MM.1S (cell line): ENCODE results near the gene FGF14.
"Not testable (repeated sequence)": the region's sequence is repeated elsewhere in the genome, so short reads cannot be mapped to it uniquely, and the experiment has no call there.

Experiments
- DNase-seq: peaks from one replicate; pipeline ENCODE4 v3.0.0-alpha.2; 2015
- H2AFZ ChIP-seq: fragments of 300-600 bp; sonication (generic); 2 replicates; pipeline ENCODE4 v1.6.0; 2016; ENCODE audit warnings: antibody characterized with exemption, low read length
- H3F3A ChIP-seq: fragments of 300-600 bp; sonication (generic); 2 replicates; pipeline ENCODE4 v1.6.1; 2016; ENCODE audit warnings: mild to moderate bottlenecking, antibody characterized with exemption, low read length, moderate library complexity, mixed read lengths; ENCODE audit not compliant: insufficient read depth
- H3K27ac ChIP-seq: fragments of 300-600 bp; sonication (generic); 2 replicates; pipeline ENCODE4 v1.5.1; 2016; ENCODE audit warnings: mild to moderate bottlenecking, low read length
- H3K27me3 ChIP-seq: fragments of 300-600 bp; sonication (generic); replicated peaks from 2 replicates; pipeline ENCODE4 v1.6.0; 2016; ENCODE audit warnings: low read length; ENCODE audit not compliant: insufficient read depth
- H3K36me3 ChIP-seq: fragments of 300-600 bp; sonication (generic); replicated peaks from 2 replicates; pipeline ENCODE4 v1.6.1; 2016; ENCODE audit warnings: mild to moderate bottlenecking, low read length, mixed read lengths; ENCODE audit not compliant: insufficient read depth
- H3K4me1 ChIP-seq: fragments of 300-600 bp; sonication (generic); 2 replicates; pipeline ENCODE4 v1.6.1; 2016; ENCODE audit warnings: low read length, mixed read lengths
- H3K4me2 ChIP-seq: fragments of 300-600 bp; sonication (generic); 2 replicates; pipeline ENCODE4 v1.6.0; 2016; ENCODE audit warnings: low read depth, low read length
- H3K4me3 ChIP-seq: fragments of 300-600 bp; sonication (generic); 2 replicates; pipeline ENCODE4 v1.5.1; 2016; ENCODE audit warnings: low read length, mixed read lengths
- H3K79me2 ChIP-seq: fragments of 300-600 bp; sonication (generic); 2 replicates; pipeline ENCODE4 v1.6.1; 2016; ENCODE audit warnings: mixed run types, low read length, mixed read lengths
- H3K9ac ChIP-seq: fragments of 300-600 bp; sonication (generic); 2 replicates; pipeline ENCODE4 v1.6.1; 2016; ENCODE audit warnings: low read length, mixed read lengths
- H3K9me2 ChIP-seq: fragments of 300-600 bp; sonication (generic); replicated peaks from 2 replicates; pipeline ENCODE4 v1.6.1; 2016; ENCODE audit warnings: mild to moderate bottlenecking, low read length, mixed read lengths; ENCODE audit not compliant: insufficient read depth
- H3K9me3 ChIP-seq: fragments of 300-600 bp; sonication (generic); replicated peaks from 2 replicates; pipeline ENCODE4 v1.6.1; 2016; ENCODE audit warnings: mild to moderate bottlenecking, low read length, mixed read lengths; ENCODE audit not compliant: insufficient read depth
- H4K20me1 ChIP-seq: fragments of 300-600 bp; sonication (generic); 2 replicates; pipeline ENCODE4 v1.6.1; 2016; ENCODE audit warnings: mild to moderate bottlenecking, low read length, moderate library complexity, mixed read lengths; ENCODE audit not compliant: insufficient read depth
- CTCF ChIP-seq: fragments of 300-600 bp; sonication (generic); IDR thresholded peaks from 2 replicates; pipeline ENCODE4 v1.5.1; 2016; ENCODE audit warnings: antibody characterized with exemption, low read length, mixed read lengths
- EZH2 ChIP-seq: fragments of 300-600 bp; sonication (generic); optimal IDR thresholded peaks from 2 replicates; pipeline ENCODE3; 2017; ENCODE audit warnings: low read depth, mild to moderate bottlenecking, antibody characterized with exemption, low read length, mixed read lengths
- EZH2phosphoT487 ChIP-seq: fragments of 300-600 bp; sonication (generic); IDR thresholded peaks from 2 replicates; pipeline ENCODE4 v1.6.1; 2018; ENCODE audit warnings: antibody characterized with exemption, low read length

FGF14 gene

GRCh38 chr13:102103469-102103868 lies 298.4 kb downstream of the FGF14 start:
- H2AFZ ChIP-seq = no peak overlapping the region
- no peak overlapping the region for H3K4me3 ChIP-seq
- H4K20me1 ChIP-seq = no peaks in the 10 kb centered on the region
- no peaks in the 10 kb centered on the region for H3K9me3 ChIP-seq
- no peaks in the 10 kb centered on the region for H3F3A ChIP-seq
- no peaks in the 10 kb centered on the region for H3K9me2 ChIP-seq
- TF ChIP-seq CTCF = no peak
- no peak for TF ChIP-seq EZH2phosphoT487
- TF ChIP-seq EZH2 = no peak
- no peak overlapping the region for H3K27ac ChIP-seq
- H3K79me2 ChIP-seq = no peaks in the 10 kb centered on the region
- no peaks in the 10 kb centered on the region for H3K4me1 ChIP-seq
- H3K36me3 ChIP-seq = no peaks in the 10 kb centered on the region
- no peaks in the 10 kb centered on the region for H3K27me3 ChIP-seq
- no peak for DNase-seq
- no peak overlapping the region for H3K4me2 ChIP-seq
- no peak overlapping the region for H3K9ac ChIP-seq

DNA sequence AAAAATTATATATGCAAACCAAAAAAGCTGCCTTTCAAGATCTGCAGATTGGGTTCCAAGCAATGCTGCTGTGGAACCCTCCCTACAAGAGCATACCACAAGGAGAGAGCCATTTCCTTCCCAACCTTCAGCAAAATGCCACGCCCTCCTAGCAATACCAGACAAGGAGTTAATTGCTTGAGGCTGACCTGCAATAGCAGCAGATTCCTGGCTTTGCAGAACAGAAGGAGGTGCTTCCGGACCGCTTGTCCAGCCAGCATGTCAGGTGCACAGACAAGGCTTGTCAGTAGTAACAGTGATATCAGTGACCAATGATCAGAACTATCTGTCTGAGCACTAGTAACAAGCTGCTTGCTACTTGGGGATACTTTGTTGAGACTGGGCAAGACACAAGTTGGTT lies 301.6 kb downstream of the FGF14 start:
- no peak for DNase-seq
- Histone ChIP-seq H3K9me3 (no peaks in the 10 kb centered on the region), H3F3A (no peaks in the 10 kb centered on the region), H3K9ac (no peak overlapping the region), H2AFZ (no peak overlapping the region), H3K27me3 (no peaks in the 10 kb centered on the region), H3K27ac (no peak overlapping the region), H3K79me2 (no peaks in the 10 kb centered on the region), H4K20me1 (no peaks in the 10 kb centered on the region), H3K9me2 (no peaks in the 10 kb centered on the region), H3K36me3 (no peaks in the 10 kb centered on the region), H3K4me1 (no peaks in the 10 kb centered on the region), H3K4me2 (no peak overlapping the region), H3K4me3 (no peak overlapping the region)
- no peak for TF ChIP-seq EZH2
- no peak for TF ChIP-seq CTCF
- no peak for TF ChIP-seq EZH2phosphoT487

- Histone ChIP-seq H4K20me1 (no peaks in the 10 kb centered on the region), H3K9me2 (no peaks in the 10 kb centered on the region), H3K79me2 (no peaks in the 10 kb centered on the region), H2AFZ (no peak overlapping the region), H3K9ac (no peak overlapping the region), H3K27me3 (no peaks in the 10 kb centered on the region), H3K9me3 (no peaks in the 10 kb centered on the region), H3K4me3 (no peak overlapping the region), H3K36me3 (no peaks in the 10 kb centered on the region), H3K27ac (no peak overlapping the region), H3F3A (no peaks in the 10 kb centered on the region), H3K4me2 (no peak overlapping the region), H3K4me1 (no peaks in the 10 kb centered on the region)
- no peak for DNase-seq
- TF ChIP-seq EZH2phosphoT487 (no peak), CTCF (no peak), EZH2 (no peak)
These were observed 304.1 kb downstream of the FGF14 start for GRCh38 chr13:102097708-102098107.

GRCh38 chr13:102093288-102093687 lies 308.6 kb downstream of the FGF14 start:
- not testable (repeated sequence) for H3K79me2 ChIP-seq, H3K9me3 ChIP-seq, H3K4me1 ChIP-seq, H3K36me3 ChIP-seq, H3K27me3 ChIP-seq, H3K27ac ChIP-seq, H3K9ac ChIP-seq, H3F3A ChIP-seq, H4K20me1 ChIP-seq, H3K9me2 ChIP-seq, H3K4me2 ChIP-seq, H2AFZ ChIP-seq, DNase-seq, H3K4me3 ChIP-seq
